ENCODE measurements around the gene CDH4.
"Not testable (repeated sequence)": the region's sequence is repeated elsewhere in the genome, so short reads cannot be mapped to it uniquely, and the experiment has no call there.

The CDH4 gene

GRCh38 chr20:61844621-61845020, 592.6 kb downstream of the CDH4 start:
- DNase-seq = no peak

DNA sequence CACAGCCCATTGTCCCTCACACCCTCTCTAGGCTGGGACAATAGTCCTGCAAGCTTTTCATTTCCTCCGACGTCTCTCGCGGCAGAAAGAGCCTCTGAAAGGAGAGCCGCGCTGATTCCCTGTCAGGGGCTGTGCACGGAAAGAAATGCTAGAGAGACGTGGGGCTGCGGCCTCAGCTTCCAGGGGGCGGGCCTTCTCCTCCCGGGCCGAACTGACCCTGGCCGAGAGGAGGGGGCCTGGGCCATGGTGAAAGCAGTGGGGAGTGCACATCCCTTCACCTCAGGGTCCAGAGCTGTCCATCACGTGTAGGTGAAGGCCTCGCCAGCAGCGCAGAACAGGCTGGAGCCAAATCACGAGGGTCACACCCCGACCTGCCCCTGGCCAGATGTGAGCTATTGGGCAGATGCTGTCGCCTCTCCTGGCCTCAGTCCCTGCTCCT, 593.2 kb downstream of the CDH4 start:
- DNase-seq = no peak

GRCh38 chr20:61846074-61846473, 594.0 kb downstream of the CDH4 start:
- DNase-seq = no peak

DNA sequence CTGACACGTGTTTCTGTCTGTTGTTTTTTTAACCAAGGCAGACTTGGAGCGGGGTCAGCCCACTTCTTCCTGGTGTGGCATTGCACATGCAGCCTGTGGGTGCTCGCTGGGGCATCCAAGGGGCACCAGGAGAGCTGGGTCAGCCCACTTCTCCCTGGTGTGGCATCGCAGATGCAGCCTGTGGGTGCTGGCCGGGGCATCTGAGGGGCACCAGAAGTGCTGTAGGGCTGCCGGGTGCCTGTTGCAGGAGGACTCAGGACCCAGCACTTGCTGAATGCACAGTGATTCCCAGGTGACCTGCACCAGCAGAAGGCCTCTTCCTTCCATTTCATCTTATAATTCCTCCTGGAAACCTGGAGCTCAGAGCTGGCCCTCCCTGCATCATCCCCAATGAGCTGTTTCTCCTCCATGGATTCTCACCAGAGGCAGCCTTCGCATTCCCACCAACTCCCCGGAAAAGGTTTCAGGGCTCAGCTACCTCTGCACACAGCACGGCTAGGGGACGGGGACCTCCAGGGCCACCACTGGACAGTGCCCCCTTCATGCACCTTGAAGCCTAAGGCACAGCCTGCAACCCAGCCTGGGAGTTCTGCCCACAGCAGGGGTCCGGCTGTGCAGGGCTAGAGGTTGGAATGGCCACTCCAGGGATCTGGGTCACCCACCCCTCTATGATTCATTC, 594.8 kb downstream of the CDH4 start:
- no peak for DNase-seq

GRCh38 chr20:61847420-61847748, 595.3 kb downstream of the CDH4 start:
- DNase-seq = no peak

DNA sequence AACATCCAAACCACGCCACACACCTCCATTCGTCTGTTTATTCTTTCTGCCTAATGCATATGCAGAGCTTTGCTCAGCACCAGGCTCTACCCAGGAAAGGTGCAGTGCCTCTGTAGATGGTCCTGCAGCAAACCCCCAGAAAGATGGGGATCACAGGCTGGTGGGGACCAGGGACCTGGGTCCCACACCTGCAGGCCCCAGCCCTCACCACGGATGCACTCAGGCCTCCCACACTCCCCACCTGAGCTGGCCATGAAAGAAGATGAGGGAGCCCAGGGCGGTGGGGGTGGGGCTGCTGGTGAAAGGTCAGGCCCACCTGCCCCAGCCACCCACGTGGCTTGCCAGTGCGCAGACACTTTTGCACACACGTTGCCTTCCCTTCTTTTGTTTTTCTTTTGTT, 595.9 kb downstream of the CDH4 start:
- no peak for DNase-seq

GRCh38 chr20:61848851-61849250, 596.8 kb downstream of the CDH4 start:
- DNase-seq = no peak

- no peak for DNase-seq
These were observed 597.3 kb downstream of the CDH4 start for GRCh38 chr20:61849376-61849775.

- DNase-seq = no peak
These were observed 597.8 kb downstream of the CDH4 start for GRCh38 chr20:61849822-61850221.

DNA sequence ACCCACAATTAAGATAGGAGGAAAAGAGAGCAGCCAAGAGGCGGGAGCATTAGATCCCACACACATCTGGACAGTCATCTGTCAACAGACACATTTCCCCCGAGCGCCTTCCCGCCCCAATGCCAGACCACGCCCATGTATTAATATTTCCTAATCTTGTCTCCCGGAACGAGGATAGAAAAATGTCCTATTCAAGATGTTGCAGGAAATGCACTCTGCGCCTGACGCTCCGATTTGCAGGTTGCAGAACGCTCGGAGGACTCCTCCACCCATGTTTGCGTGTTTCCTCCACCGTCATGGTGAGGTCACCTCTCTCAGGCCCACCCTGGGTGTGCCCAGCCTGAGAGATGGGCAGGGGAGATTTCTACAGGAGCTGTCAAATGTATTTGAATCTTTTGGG, 598.4 kb downstream of the CDH4 start:
- no peak for DNase-seq

- no peak for DNase-seq
These were observed 599.2 kb downstream of the CDH4 start for GRCh38 chr20:61850926-61851900.

GRCh38 chr20:61852268-61853072, 600.4 kb downstream of the CDH4 start:
- no peak for DNase-seq

DNA sequence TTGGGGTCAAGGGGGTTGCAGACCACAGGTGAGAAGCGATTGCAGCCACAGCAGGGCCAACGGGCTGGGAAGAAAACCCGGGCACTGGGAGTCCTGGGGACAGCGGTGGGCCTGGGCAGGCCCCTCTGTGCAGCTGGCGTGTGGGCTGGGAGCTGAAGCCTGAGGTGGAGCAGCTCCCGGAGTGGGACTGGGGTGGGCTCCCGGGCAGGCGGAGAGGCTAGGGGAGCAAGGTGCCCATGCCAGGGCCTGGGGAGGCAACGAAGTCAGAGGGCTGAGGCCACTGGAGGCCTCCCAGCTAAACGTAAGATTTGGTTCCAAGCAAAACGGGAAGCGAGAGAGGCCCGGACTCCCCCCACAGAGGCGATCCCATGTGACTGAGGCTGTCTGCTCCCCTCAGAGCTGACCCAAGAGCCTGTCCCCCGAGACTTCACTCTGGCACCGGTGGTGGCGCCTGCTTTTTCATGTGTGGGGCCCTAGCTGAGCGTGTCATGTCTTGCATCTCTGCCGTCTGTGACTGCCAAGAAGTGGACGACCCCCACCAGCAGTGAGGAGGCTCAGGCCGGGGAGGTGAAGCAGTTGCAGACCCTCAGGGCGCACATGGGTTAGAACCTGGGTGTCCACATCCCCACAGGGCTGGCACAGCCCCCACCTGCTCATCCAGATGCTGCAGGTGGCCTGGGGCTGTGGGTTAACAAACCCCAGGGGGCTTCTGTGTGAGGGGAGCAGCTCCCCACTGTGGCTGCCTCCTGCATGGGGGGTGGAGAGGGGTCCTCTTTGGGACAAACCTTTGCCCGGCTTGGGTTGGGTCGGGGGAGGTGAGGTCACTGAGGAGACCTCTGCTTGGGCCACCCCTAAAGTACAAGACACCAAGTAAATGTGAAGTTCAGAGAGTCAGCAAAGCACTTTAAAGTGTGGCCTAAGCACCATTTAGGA, 601.3 kb downstream of the CDH4 start:
- DNase-seq = no peak

DNA sequence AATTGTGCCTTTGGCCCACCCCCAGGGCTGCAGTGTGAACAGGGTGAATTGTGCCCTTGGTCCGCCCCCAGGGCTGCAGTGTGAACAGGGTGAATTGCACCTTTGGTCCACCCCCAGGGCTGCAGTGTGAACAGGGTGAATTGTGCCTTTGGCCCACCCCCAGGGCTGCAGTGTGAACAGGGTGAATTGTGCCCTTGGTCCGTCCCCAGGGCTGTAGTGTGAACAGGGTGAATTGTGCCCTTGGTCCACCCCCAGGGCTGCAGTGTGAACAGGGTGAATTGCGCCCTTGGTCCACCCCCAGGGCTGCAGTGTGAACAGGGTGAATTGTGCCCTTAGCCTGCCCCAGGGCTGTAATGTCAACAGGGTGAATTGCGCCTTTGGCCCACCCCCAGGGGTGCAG, 602.5 kb downstream of the CDH4 start:
- not testable (repeated sequence) for DNase-seq

DNA sequence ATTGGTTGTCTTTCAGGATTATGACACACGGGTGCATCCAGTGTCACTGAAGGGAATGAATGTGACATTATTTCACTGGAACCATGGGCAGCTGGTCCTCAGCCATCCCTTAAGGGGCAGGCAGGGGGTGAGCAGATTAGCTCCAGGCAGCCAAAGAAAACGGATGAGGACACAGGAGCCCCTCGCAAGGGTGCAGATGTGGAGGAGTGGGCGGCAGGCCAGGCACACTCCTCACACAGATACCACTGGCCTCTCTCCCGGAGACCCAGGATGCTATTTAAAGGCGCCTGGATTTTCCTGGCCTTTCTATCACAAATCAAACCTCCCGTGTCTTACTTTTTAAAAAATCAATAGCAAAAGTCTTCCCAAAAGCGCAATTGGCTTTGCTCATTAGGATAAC, 603.2 kb downstream of the CDH4 start:
- DNase-seq = no peak

- DNase-seq = no peak
These were observed 604.8 kb downstream of the CDH4 start for GRCh38 chr20:61856626-61857413.

DNA sequence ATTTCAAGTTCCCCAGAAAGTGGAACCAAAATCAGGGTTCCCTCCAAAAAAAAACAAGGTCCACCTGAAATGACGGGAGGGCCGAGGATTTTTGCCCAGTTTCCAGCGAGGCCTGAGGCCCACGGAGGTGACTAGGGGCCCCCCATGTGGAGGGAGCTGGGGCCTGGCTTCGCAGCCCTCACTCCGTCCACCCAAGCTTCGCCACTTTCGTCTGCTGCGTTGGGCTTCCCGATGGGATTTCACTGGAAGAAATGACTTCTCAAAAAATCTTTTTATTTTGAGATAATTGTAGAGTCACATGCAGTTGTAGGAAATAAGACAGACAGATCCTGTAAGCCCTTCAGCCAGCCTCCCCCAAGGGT, 605.3 kb downstream of the CDH4 start:
- no peak for DNase-seq

GRCh38 chr20:61857884-61858283, 605.8 kb downstream of the CDH4 start:
- DNase-seq = no peak

DNA sequence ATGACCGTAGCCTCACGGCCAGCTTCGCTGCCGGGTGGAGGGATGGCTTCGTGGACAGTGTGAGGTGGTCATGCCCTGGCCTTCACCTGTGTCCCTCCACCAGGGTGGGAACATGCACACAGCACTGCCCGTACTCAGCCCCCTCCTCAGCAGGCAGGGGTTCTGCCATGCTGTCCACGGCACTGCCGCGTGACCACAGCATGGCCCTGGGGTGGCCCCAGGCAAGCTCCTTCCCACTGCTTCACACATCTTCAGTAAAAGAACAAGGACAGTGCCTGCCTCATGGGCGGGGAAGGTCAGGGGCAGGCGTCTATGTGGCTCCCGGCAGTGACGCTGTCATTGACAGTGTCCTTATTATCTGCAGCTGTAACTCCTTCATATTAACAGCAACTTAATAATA, 607.7 kb downstream of the CDH4 start:
- no peak for DNase-seq

GRCh38 chr20:61860260-61860987, 608.4 kb downstream of the CDH4 start:
- DNase-seq = no peak
